Renal pelvis (tissue), 4 donors: ENCODE results near the gene MSMP. TPM values are rescaled to one million over a fixed set of nuclear protein-coding genes. Genes with fewer than 3 reads are reported as not detected.

ENCODE experiments used
- DNase-seq: peaks from one replicate; pipeline ENCODE4 v3.0.0-alpha.2; 2013
- polyA plus RNA-seq, 3 donors: library from polyadenylated mRNA; unstranded; fragments of 120-200 nt; gene quantifications; one replicate each; pipeline ENCODE4 v1.2.1, GENCODE V29; 2013; ENCODE audit not compliant: insufficient read length in 3 of 3

The MSMP gene
- polyA plus RNA-seq, 3 donors, result 0.70 to 1.3 TPM; not detected in 1

- no peak for DNase-seq
Measured at GRCh38 chr9:35745569-35745968, 8.5 kb downstream of the MSMP start.

GRCh38 chr9:35743880-35744518, 10.1 kb downstream of the MSMP start:
- DNase-seq, result no peak

GRCh38 chr9:35743452-35743851, 10.6 kb downstream of the MSMP start:
- no peak for DNase-seq

GRCh38 chr9:35741740-35742139, 12.3 kb downstream of the MSMP start:
- no peak for DNase-seq

GRCh38 chr9:35740243-35740642, 13.8 kb downstream of the MSMP start:
- no peak for DNase-seq

- no peak for DNase-seq
Measured at GRCh38 chr9:35738924-35739323, 15.2 kb downstream of the MSMP start.

GRCh38 chr9:35738186-35738585, 15.9 kb downstream of the MSMP start:
- no peak for DNase-seq

GRCh38 chr9:35737143-35737542, 16.9 kb downstream of the MSMP start:
- DNase-seq, result no peak

- no peak for DNase-seq
Measured at GRCh38 chr9:35736201-35736633, 17.9 kb downstream of the MSMP start.

- DNase-seq, result no peak
Measured at GRCh38 chr9:35734096-35734495, 20.0 kb downstream of the MSMP start.

GRCh38 chr9:35732800-35733541, 21.1 kb downstream of the MSMP start:
- no peak for DNase-seq

GRCh38 chr9:35732185-35732799, 21.8 kb downstream of the MSMP start, which contains the start of the genes CREB3 and TLN1:
CREB3 (plus strand) TSS chr9:35732666; CDS start chr9:35732773, 107 bp downstream.
TLN1 (minus strand) TSS chr9:35732195; CDS start chr9:35725694, 6,501 bp downstream.
- peak; percentile 98 for DNase-seq

GRCh38 chr9:35731415-35732184, 22.5 kb downstream of the MSMP start:
- DNase-seq, result no peak

- no peak for DNase-seq
Measured at GRCh38 chr9:35730486-35730854, 23.6 kb downstream of the MSMP start.

- no peak for DNase-seq
Measured at GRCh38 chr9:35729700-35730485, 24.2 kb downstream of the MSMP start.

GRCh38 chr9:35729101-35729500, 25.0 kb downstream of the MSMP start:
- DNase-seq, result no peak

- DNase-seq, result no peak
Measured at GRCh38 chr9:35728041-35728971, 25.8 kb downstream of the MSMP start.

GRCh38 chr9:35727676-35728040, 26.4 kb downstream of the MSMP start:
- no peak for DNase-seq

- no peak for DNase-seq
Measured at GRCh38 chr9:35726931-35727330, 27.1 kb downstream of the MSMP start.

GRCh38 chr9:35725362-35725761, 28.7 kb downstream of the MSMP start:
- DNase-seq, result no peak
